Frontal cortex (tissue), 4 donors: ENCODE data around the gene DCLK2. TPM values are rescaled to one million over a fixed set of nuclear protein-coding genes. Genes with fewer than 3 reads are reported as not detected.

Source experiments
- DNase-seq, 2 donors: peaks; one replicate each; pipeline ENCODE4 v3.0.0; 2012; ENCODE audit warnings: low spot score in 2 of 2
- FAIRE-seq: peaks from 2 replicates; lab custom pipeline; 2012; peaks lifted over from hg19 to GRCh38; lab: Jason Lieb, UNC
- total RNA-seq: library from RNA; depleted of rRNA; stranded (reverse); fragments of >200 nt; gene quantifications from one replicate; pipeline ENCODE4 v1.2.3, GENCODE V29; 2014
- donor health status: control.
- donor health status: control.
- donor health status: control.

The DCLK2 gene
- total RNA-seq, 1 donor from 2014 or later, result 75.4 TPM

DNA sequence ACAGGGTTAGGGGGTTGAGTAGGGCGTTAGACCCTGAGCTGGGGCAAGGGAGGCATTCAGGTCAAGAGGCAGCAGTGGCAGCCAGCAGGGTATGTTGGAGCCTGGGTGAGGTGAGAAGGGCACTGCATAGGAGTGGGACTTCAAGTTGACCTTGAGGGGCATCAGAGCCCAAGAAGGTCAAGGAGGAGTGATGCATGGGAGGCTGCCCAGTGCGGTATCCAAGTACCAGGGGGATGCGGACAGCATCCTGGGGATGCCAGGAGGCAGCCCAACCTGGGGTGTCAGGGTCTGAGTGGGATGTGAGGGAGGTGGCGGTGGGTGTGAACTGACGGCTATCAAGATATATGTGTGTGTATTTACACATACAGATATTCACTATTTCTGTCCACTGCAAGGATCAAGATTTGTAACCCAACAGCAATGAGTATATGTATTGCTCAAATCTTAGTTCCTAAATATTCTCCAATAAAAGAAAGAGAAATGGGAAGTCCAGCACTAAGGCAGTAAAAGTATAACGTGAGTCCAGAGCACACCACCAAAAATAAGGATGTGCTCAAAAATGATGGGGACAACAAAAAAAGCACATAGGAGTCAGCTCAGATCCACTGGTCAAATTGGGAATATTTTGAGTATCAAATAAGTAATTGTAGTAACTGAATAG is 9.8 kb upstream of the DCLK2 start:
- DNase-seq, result no peak
- FAIRE-seq, result no peak

DNA sequence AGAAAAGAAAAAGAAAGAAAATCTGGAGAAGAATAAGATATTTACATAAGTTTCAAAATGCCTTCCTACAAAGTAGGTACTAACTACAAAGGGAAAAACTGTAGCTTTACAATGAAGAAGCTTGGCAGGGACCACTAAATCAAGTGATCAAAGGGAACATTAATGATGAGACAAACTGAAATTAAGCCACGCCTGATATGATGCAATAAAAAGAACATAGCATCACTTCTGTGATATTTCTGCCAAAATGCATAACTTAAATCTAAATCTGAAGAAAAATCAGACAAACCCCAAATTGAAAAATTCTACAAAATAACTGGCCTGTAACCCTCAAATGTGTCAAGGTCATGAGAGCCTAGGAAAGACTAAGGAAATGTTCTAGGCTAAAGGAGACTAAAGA is 8.9 kb upstream of the DCLK2 start:
- DNase-seq (no peak), FAIRE-seq (no peak)

DNA sequence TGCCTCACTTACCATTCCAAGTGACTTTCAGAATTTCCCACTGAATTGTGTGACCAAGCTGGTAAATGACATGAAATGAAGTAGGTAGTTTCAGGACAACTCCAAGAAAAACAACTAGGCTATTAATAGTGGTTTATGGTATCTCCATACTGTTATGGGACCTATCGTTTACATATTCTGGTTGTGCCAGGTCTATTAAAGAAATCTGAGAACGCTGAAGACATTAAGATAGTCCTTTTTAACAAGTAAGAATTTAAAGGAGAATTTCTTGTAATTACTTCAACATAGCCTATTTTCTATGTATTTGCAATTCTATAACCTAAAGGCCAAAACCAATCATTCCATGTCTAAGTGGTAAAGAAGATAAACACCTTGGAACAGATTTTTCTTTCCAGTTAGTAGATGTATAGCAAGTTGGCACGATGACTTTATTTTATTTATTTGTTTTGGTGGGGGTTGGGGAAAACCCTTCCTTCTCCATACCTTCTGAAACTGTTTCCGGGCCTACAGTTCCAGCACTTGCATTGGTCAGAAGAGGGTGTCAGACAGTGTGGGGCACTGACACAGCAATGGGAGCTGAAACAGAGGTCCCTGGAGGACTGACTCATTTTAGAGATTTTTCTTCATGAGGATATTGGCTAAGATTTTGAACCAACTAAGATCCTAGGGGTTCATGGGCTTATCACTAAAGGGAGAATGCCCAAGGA is 7.6 kb upstream of the DCLK2 start:
- no peak for DNase-seq
- no peak for FAIRE-seq

DNA sequence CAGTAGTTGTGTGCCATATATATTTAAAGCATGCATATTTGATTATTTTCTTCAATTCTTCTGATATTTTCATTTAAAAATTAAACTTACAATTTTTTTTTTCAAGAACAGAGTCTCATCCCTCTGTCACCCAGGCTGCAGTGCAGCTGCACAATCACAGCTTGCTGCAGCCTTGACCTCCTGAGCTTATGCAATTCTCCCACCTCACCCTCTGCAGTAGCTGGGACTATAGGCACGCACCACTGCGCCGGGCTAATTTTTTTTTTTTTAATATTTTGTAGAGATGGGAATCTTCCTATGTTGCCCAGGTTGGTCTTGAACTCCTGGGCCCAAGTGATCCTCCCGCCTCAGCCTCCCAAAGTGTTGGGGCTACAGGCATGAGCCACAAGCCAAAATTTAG is 5.8 kb upstream of the DCLK2 start:
- FAIRE-seq (no peak), DNase-seq (no peak)

DNA sequence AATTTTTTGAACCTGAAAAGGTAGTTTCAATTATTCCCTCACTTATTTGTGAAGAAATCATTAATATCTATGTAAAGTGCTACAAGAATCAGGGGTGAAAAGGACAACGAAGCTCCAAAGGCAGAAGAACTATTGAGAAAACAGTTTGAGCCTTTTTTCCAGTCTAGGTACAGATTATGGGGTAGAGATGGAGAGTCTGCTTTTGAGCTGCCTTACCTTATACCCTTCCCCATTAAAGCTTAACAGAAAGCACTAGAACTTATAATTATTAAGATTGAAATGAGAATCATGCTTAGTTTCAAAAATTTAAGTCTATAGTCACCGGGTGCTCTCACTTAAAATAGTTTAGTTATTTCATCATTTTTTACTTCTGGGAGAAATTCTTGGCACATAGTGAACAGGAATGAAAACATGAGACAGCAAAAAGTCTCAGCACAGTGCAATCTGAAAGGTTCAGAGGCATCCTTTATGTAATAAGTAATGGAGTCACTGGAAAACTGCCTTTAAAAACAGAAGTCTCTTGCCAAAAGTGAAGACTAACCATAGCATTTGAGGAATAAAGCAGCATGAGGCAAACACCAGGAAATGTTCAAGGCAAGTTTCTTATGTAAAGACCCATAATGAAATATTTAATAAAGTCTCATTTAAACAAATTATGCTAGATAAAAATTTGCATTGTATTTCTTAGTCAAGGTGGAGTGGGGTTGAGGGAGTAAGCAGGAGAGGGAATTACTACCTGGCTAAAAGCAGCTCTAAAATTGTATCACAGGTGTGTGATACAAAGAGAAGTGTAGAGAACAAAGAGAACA is 5.1 kb upstream of the DCLK2 start:
- no peak for FAIRE-seq

DNA sequence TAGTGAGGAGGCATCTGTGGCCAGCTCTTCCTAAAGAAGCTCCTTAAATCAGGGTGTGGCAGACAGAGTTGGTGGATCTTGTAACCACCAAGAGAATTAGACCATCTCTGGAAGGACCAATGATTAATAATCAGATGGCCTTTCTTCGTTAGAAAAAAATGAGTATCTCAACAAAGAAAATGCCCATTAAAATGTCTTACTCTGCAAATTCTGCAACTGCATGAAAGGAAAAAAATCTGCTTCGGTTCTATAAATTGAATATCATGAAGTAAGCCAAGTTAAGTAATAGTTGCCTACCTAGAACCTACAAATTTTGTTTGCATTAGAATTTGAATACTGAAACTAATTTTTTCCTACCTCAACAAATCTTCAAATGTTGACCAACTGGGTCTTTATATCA is 4.2 kb upstream of the DCLK2 start:
- DNase-seq, result no peak
- FAIRE-seq, result no peak

More for the DNA sequence above, 5.1 kb upstream of the DCLK2 start:
- DNase-seq, result no peak

DNA sequence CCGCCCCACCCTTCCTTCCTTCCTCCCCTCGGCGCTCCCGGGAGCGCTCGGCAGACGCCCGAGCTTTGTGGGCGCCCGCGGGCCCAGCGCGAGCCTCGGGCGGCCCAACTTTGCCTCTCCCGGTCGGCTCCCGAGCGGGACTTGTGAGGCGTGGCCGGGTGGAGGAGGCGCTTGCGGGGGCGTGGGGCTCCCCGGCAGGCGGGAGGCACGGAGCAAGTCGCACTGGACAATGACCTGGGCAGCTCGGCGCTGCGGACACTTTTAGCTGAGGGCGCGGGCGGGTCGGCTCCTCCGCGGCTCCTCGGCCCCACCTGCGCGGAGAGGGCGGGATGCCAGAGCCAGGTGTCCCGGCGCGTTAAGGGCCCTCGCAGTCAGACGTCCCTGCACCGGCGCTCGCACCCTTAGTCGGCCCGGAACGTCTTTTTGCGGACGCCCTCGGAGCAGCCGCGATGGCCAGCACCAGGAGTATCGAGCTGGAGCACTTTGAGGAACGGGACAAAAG is 385 bp downstream of the DCLK2 start:
- no peak for FAIRE-seq
- peak; percentile 61 to 63 for DNase-seq

DNA sequence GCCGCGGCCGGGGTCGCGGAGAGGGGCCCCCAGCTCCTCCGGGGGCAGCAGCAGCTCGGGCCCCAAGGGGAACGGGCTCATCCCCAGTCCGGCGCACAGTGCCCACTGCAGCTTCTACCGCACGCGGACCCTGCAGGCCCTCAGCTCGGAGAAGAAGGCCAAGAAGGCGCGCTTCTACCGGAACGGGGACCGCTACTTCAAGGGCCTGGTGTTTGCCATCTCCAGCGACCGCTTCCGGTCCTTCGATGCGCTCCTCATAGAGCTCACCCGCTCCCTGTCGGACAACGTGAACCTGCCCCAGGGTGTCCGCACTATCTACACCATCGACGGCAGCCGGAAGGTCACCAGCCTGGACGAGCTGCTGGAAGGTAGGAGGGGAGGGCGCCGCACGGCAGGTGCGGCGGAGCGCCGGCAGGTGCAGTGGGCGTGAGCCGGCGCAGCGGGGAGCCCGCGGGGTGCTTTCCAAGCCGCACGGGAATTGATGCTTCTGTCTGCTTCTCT is 886 bp downstream of the DCLK2 start:
- FAIRE-seq, result no peak
- DNase-seq, result peak; percentile 32 to 47

DNA sequence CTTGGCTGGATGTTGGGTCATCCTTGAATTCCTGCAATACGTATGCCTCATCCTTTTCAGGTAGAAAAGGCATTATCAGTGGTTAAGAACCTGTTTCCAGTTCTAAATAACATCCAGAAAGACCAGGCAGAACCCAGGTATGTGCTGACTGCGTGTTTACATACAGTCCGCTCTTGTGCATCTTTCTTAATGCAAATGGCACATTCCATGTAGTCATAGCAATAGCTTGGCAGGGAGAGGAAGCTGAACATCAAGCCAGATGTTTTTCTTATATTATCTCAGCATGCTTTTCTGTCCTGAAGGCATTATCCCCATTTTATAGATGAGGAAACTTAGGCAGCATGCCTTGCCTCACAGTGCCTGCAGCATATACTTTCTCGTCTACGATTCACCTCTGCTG is 2.1 kb downstream of the DCLK2 start:
- FAIRE-seq (no peak), DNase-seq (no peak)

DNA sequence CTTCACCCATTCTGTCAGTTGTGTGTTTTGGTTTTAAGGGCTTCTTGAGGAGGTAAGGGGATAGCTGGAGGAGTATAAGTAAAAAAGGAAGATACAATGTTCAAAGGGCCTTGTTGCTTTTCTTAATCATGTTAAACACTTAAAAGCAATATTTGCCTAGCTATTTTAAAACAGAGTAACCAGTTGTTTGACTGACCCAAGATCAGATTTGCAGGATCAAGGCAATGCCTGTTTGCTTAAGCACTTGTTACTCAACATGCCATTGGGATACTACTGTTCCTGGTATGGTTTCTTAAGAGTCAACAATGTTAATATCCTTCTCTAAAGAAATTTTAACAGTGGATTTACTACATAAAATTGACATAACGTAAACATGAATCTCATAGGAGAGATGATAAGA is 2.6 kb downstream of the DCLK2 start:
- FAIRE-seq, result no peak
- no peak for DNase-seq

DNA sequence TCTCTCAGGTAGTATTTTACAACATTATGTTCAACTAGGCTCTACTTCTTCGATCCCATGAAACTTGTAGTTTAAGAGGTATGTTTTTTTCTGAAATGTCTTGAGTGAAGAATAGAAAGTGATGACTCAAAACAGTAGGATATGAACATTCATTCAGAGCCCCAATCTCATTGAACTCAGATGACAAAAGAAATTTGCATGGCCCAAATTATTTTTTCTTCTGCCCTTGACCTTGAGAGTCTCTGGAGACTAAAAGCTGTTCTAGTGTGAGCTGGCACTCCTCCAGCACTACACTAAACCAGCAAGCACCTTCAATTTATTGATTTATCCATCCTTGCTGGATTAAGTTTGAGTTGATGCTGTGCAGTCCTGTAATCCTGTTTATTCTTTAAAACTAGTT is 4.0 kb downstream of the DCLK2 start:
- FAIRE-seq (no peak), DNase-seq (peak in 1 of 2 donors; percentile 20)

DNA sequence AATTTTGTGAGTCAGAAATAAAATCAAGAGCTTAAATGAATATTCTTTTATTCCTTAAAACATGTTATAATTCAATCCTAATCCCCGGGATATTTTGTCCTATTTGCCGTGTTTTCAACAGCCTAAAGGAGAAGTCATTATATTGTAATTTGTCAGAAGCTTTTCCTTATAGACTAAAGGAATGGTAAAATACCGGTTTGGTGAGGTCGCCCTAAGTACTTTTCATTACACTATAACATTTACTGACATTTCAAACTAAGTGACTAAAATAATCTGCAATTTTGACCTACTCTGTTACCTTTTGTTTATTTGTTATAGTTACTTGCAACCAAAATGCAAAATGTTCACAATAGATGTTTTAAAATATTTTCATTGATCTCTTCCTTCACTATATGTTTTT is 8.8 kb downstream of the DCLK2 start:
- DNase-seq, result no peak
- no peak for FAIRE-seq

DNA sequence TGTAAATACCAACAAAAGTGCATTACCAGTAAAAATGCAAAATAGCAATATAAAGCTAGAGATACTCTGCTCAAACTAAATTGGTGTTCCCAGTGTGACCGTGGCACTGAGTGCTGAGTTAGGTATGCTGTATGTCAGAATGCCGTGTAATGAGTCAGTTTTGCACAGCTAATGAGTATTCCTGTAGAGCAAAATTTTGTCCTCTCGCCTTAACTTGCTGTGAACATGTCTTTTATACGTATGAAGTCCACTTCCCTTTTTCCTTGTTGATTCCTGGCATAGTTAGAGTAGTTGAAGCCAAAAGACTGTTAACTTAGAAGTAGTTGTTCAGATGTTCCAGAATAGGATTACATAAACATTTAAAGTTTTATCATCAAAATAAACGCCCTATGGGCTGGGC is 11.5 kb downstream of the DCLK2 start:
- no peak for FAIRE-seq
- no peak for DNase-seq

DNA sequence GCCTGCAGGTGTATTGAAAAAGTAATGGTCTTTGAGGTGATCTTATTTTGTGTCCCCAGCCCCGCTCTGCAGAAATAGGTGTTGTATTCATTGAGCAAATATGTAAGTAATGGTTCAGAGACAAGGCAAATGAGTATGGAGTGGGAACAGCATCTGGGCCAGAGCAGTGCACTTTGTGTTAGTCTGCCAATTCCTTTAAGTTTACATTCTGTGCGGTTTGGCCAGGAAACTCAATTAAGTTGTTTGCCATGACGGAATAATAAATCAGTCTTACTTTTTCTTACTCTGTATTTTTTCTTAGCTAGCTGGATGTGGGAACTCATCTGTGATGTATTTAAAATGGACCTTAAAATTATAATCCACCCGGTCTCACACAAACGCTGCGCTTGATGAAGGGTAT is 12.6 kb downstream of the DCLK2 start:
- no peak for FAIRE-seq
- DNase-seq, result no peak

DNA sequence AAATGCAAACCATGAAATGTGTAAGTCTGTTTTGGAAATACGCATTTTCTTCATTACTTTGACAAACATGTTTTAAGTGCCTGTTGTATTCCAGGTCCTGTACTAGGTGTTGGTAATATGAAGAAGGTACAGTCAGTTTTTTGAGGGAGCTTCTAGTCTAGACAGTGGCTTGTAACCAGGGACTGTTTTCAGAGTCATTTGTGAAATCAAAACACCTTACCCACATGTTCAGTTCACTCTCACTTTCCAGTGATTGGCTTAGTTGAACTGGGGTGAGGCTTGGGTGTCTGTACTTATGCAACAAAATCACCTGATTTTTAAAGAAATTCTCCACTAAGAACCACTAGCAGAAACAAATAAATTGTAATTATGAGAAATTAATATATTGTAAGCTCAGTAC is 16.4 kb downstream of the DCLK2 start:
- no peak for DNase-seq
- no peak for FAIRE-seq

DNA sequence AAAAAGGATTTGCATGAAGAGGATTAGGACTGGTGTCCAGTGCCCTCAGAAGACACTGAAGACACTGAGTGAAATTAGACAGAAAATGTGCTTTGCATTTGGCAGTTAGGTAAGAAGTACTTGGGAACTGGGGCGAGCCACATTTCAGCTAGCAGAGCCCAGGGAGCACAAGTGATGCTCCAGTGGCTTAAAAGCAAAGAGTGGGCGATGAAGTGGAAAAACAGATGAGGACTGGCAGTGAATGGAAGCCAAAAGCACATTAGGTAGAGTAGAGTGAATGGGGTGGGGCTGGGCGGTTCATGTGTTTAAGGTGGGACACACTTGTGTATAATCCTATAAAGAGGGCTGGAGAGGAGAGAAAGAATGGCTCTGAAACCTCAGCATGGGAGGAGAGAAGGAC is 18.4 kb downstream of the DCLK2 start:
- no peak for DNase-seq
- FAIRE-seq, result no peak

DNA sequence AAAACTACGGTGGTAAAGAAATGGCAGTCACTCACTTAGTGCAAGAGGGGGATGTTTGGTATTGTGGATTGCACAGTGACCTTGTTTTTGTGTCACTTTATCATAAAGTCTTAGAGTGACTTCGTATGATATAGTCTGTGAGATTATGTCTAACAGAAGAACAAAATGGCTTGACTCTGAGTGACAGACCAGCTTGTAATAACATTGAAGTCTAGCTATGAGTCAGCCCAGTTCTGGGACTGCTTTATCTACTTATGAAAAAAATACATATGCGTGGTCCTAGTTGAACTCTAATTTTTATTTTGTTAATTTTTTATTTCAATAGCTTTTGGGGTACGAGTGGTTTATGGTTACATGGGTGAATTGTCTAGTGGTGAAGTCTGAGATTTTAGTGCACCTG is 20.0 kb downstream of the DCLK2 start:
- DNase-seq (no peak), FAIRE-seq (no peak)

DNA sequence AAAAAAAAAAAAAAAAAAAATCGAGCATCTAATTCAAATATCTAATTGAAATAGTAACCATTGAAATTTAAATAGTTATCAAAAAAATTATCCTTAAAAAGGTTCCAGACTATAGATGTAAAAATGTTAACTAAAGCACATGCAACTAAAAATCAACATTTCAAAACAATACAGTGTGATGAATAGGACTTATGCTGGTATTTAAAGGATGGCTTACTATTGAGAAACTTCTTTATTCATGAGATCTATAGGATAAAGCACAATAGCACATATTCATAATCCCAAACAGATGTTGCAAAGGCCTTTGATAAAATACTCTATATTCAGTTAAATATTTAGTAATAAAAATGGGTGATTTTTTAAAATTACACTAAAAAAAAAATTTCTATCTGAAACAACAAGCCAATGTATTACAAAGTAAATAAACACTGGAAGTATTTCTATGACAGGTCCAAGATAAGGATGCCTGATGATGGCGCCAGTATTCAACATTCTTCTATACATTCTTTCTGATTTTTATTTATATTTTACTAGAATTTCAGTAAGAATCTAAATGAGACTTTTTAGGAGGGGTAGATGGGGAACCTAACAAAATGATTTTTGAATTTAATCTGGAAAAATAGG is 26.3 kb downstream of the DCLK2 start:
- DNase-seq (no peak), FAIRE-seq (peak; percentile 3)

DNA sequence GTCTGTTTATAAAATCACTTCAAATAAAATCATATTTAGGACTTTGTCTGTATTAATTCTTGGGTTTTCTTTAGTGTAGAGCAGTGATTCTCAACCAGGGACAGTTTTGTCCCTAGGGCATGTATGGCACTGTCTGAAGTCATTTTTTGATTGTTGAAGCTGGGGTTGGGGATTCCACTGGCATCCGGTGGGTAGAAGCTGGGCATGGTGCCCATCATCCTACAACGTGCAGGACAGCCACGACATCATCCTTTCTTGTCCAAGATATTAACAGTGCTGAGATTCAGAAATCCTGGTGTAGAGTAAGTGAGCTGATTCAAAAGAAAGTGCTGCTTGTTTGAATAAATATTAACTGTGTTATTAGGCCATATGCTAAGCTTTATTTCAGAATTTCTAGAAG is 28.6 kb downstream of the DCLK2 start:
- FAIRE-seq, result no peak
- DNase-seq, result no peak

DNA sequence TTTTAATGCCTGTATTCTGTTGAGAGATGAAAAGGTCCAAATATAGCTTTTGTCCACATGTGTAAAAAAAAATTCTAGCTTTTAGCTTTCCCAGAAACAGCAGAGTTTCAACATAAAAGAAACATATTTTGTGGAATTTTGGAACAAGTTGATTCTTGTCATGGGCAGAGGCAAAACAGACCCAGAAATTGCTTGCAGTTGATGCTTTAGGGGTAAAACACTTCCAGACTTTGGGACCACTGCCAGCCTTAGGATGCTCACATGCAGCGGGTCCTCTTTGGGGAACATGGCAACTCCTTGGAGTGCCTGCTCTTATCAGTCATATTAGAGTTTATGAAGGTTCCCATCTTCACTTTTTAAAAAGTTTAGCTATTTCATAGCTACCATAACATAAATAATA is 30.4 kb downstream of the DCLK2 start:
- no peak for FAIRE-seq
- no peak for DNase-seq
